Dermis blood vessel endothelial cell (primary cell): Measurements from ENCODE around the gene HOXB2. TPM values are rescaled to one million over a fixed set of nuclear protein-coding genes. Genes with fewer than 3 reads are reported as not detected.
"Not testable (repeated sequence)": the region's sequence is repeated elsewhere in the genome, so short reads cannot be mapped to it uniquely, and the experiment has no call there.

ENCODE experiments used
- DNase-seq: peaks from one replicate; pipeline ENCODE4 v3.0.0; 2010
- total RNA-seq: library from RNA; depleted of rRNA; stranded (reverse); fragments of >200 nt; gene quantifications from 2 replicates; pipeline ENCODE4 v1.2.3, GENCODE V29; 2014

HOXB2 gene
- total RNA-seq, 1 donor from 2014 or later = 4.8 TPM

GRCh38 chr17:48541036-48541576, 3.8 kb downstream of the HOXB2 start:
- DNase-seq = peak; percentile 37

- no peak for DNase-seq
These were observed 4.7 kb downstream of the HOXB2 start for GRCh38 chr17:48540213-48540612.

- no peak for DNase-seq
These were observed 5.7 kb downstream of the HOXB2 start for GRCh38 chr17:48539177-48539576.

- no peak for DNase-seq
These were observed 7.6 kb downstream of the HOXB2 start for GRCh38 chr17:48537316-48537715.

GRCh38 chr17:48535793-48536559, 8.9 kb downstream of the HOXB2 start:
- DNase-seq = not testable (repeated sequence)

GRCh38 chr17:48532261-48532660, 12.6 kb downstream of the HOXB2 start:
- no peak for DNase-seq

GRCh38 chr17:48530887-48531272, 14.0 kb downstream of the HOXB2 start, which contains the start of gene HOXB1:
HOXB1 (minus strand) TSS chr17:48531011; CDS start chr17:48530904, 107 bp downstream.
- DNase-seq = no peak

- DNase-seq = no peak
These were observed 14.6 kb downstream of the HOXB2 start for GRCh38 chr17:48530208-48530886.

- no peak for DNase-seq
These were observed 15.3 kb downstream of the HOXB2 start for GRCh38 chr17:48529683-48530009.

- no peak for DNase-seq
These were observed 15.8 kb downstream of the HOXB2 start for GRCh38 chr17:48528936-48529682.

- no peak for DNase-seq
These were observed 16.6 kb downstream of the HOXB2 start for GRCh38 chr17:48528153-48528935.

- DNase-seq = no peak
These were observed 17.4 kb downstream of the HOXB2 start for GRCh38 chr17:48527547-48527932.

GRCh38 chr17:48526608-48527546, 18.0 kb downstream of the HOXB2 start:
- DNase-seq = peak; percentile 23

GRCh38 chr17:48523010-48523409, 21.9 kb downstream of the HOXB2 start:
- no peak for DNase-seq

GRCh38 chr17:48522031-48522653, 22.8 kb downstream of the HOXB2 start:
- DNase-seq = peak; percentile 12

- no peak for DNase-seq
These were observed 24.3 kb downstream of the HOXB2 start for GRCh38 chr17:48520631-48521079.

- DNase-seq = no peak
These were observed 25.5 kb downstream of the HOXB2 start for GRCh38 chr17:48519427-48519826.

GRCh38 chr17:48517478-48517877, 27.4 kb downstream of the HOXB2 start:
- DNase-seq = no peak

GRCh38 chr17:48515925-48516900, 28.7 kb downstream of the HOXB2 start:
- no peak for DNase-seq
